GM18951 (cell line): ENCODE measurements around the gene CORO7.

Experiments used
- POLR2A ChIP-seq: IDR thresholded peaks from 4 replicates; pipeline ENCODE4 v1.6.1; 2011; ENCODE audit warnings: mild to moderate bottlenecking; ENCODE audit not compliant: insufficient read length, insufficient read depth; ENCODE audit errors: extremely low read depth
- in situ Hi-C: fragments of 300-500 bp; cut with MboI; formaldehyde crosslinking; loops from one replicate; pipeline ENCODE4 v1.12.0; 2022; ENCODE audit warnings: low sequenced_read_pairs, mixed read lengths, inconsistent platforms; ENCODE audit not compliant: unreplicated experiment

The CORO7 gene

GRCh38 chr16:4381935-4382794, 34.2 kb downstream of the CORO7 start:
- no peak for TF ChIP-seq POLR2A
- in situ Hi-C loops = no loop called here

- no peak for TF ChIP-seq POLR2A
- in situ Hi-C loops = no loop called here
These were observed 35.1 kb downstream of the CORO7 start for GRCh38 chr16:4381072-4381934.

- in situ Hi-C loops = no loop called here
- TF ChIP-seq POLR2A = no peak
These were observed 36.0 kb downstream of the CORO7 start for GRCh38 chr16:4380119-4381063.

GRCh38 chr16:4378999-4379690, 37.3 kb downstream of the CORO7 start:
- in situ Hi-C loops = no loop called here
- TF ChIP-seq POLR2A = no peak

GRCh38 chr16:4378161-4378666, 38.2 kb downstream of the CORO7 start:
- no peak for TF ChIP-seq POLR2A
- in situ Hi-C loops = no loop called here

GRCh38 chr16:4377573-4378154, 38.7 kb downstream of the CORO7 start:
- in situ Hi-C loops = no loop called here
- no peak for TF ChIP-seq POLR2A

- no peak for TF ChIP-seq POLR2A
- in situ Hi-C loops = no loop called here
These were observed 39.4 kb downstream of the CORO7 start for GRCh38 chr16:4376893-4377572.

- in situ Hi-C loops = no loop called here
- TF ChIP-seq POLR2A = no peak
These were observed 40.1 kb downstream of the CORO7 start for GRCh38 chr16:4376126-4376892.

GRCh38 chr16:4375717-4376116, 40.7 kb downstream of the CORO7 start:
- in situ Hi-C loops = no loop called here
- TF ChIP-seq POLR2A = no peak

- no peak for TF ChIP-seq POLR2A
- in situ Hi-C loops = no loop called here
These were observed 42.3 kb downstream of the CORO7 start for GRCh38 chr16:4373909-4374742.
